ENCODE data around the gene RRAS2. TPM values are rescaled to one million over a fixed set of nuclear protein-coding genes. Genes with fewer than 3 reads are reported as not detected.

The RRAS2 gene
- 108 and 181 TPM in 2 replicates for total RNA-seq

GRCh38 chr11:14358729-14359439 lies at the start of gene RRAS2:
Gene RRAS2, minus strand, starts transcription at chr11:14359183. Its CDS starts 313 bp downstream, at chr11:14358870.

Other genes with a start within 250 kb of the RRAS2 start
- gene COPB1, start 140.6 kb upstream of the RRAS2 start, total RNA-seq, result 298 and 345 TPM in 2 replicates
- 102 and 170 TPM in 2 replicates for gene PSMA1, start 161.2 kb upstream of the RRAS2 start, total RNA-seq

All from smooth muscle cell of trachea (primary cell).